ENCODE measurements around the gene USP14. TPM values are rescaled to one million over a fixed set of nuclear protein-coding genes. Genes with fewer than 3 reads are reported as not detected.

USP14 gene
- total RNA-seq, 1 experiment from 2014 or later = 72.4 TPM

GRCh38 chr18:228586-228985, 70.2 kb downstream of the USP14 start:
- no peak overlapping the region for H3K27ac Mint-ChIP-seq
- CTCF ChIA-PET = no interaction called here
- no peaks in the 10 kb centered on the region for H3K27me3 Mint-ChIP-seq (ENCODE audit: low read depth)
- DNase-seq (ENCODE audit: low spot score) = no peak
- H3K4me1 Mint-ChIP-seq = 0 out of 2 replicates have a peak, but pooled peaks cover 3% of the 10 kb centered on the region
- no peak for ATAC-seq
- no peak overlapping the region for H3K4me3 Mint-ChIP-seq
- no peaks in the 10 kb centered on the region for H3K9me3 Mint-ChIP-seq
- POLR2A ChIA-PET = no interaction called here
- TF ChIP-seq ZNF121 (CRISPR knock-in tag; IDR thresholded peaks at IDR 0.05) (no peak), EMX1 (CRISPR knock-in tag; IDR thresholded peaks at IDR 0.05) (no peak)
- peaks cover 47% of the 10 kb centered on the region for H3K36me3 Mint-ChIP-seq

GRCh38 chr18:231563-231962, 73.2 kb downstream of the USP14 start:
- Mint-ChIP-seq H3K27me3 (ENCODE audit: low read depth) (no peaks in the 10 kb centered on the region), H3K27ac (no peak overlapping the region), H3K9me3 (no peaks in the 10 kb centered on the region), H3K4me1 (0 out of 2 replicates have a peak, but pooled peaks cover 3% of the 10 kb centered on the region), H3K4me3 (no peak overlapping the region), H3K36me3 (peaks cover 19% of the 10 kb centered on the region)
- TF ChIP-seq TCF7 (CRISPR knock-in tag; IDR thresholded peaks at IDR 0.05; ENCODE audit: low read depth) = no peak
- TF ChIP-seq PREB (CRISPR knock-in tag; IDR thresholded peaks at IDR 0.05; ENCODE audit: borderline replicate concordance) = no peak
- TF ChIP-seq EMX1 (CRISPR knock-in tag; IDR thresholded peaks at IDR 0.05) = no peak
- TF ChIP-seq TEAD1 (CRISPR knock-in tag; IDR thresholded peaks at IDR 0.05) = no peak
- TF ChIP-seq E2F5 (CRISPR knock-in tag; IDR thresholded peaks at IDR 0.05) = no peak
- no peak for TF ChIP-seq ZNF416 (CRISPR knock-in tag; IDR thresholded peaks at IDR 0.05)
- TF ChIP-seq SMAD4 (CRISPR knock-in tag; IDR thresholded peaks at IDR 0.05) = no peak
- no peak for TF ChIP-seq OVOL2 (CRISPR knock-in tag; IDR thresholded peaks at IDR 0.05; ENCODE audit: borderline replicate concordance)
- no peak for TF ChIP-seq SMAD3 (CRISPR knock-in tag; IDR thresholded peaks at IDR 0.05; ENCODE audit: borderline replicate concordance)
- TF ChIP-seq ATF3 (CRISPR knock-in tag; conservative IDR thresholded peaks at IDR 0.05) = no peak
- TF ChIP-seq ZNF396 (CRISPR knock-in tag; IDR thresholded peaks at IDR 0.05; ENCODE audit: borderline replicate concordance) = no peak
- no peak for TF ChIP-seq STAT6 (CRISPR knock-in tag; conservative IDR thresholded peaks at IDR 0.05; ENCODE audit: low read depth)
- no peak for TF ChIP-seq ELF4 (CRISPR knock-in tag; IDR thresholded peaks at IDR 0.05; ENCODE audit: low read depth)
- no peak for TF ChIP-seq GTF2I (CRISPR knock-in tag; conservative IDR thresholded peaks at IDR 0.05)
- no peak for TF ChIP-seq ZNF232 (CRISPR knock-in tag; IDR thresholded peaks at IDR 0.05)
- TF ChIP-seq AFF4 (CRISPR knock-in tag; IDR thresholded peaks at IDR 0.05; ENCODE audit: borderline replicate concordance) = no peak
- TF ChIP-seq JAZF1 (CRISPR knock-in tag; IDR thresholded peaks at IDR 0.05) = no peak
- no peak for TF ChIP-seq ZNF512 (CRISPR knock-in tag; IDR thresholded peaks at IDR 0.05; ENCODE audit: borderline replicate concordance)
- no peak for TF ChIP-seq ATF1 (CRISPR knock-in tag; IDR thresholded peaks at IDR 0.05)
- no peak for ATAC-seq
- POLR2A ChIA-PET = no interaction called here
- CTCF ChIA-PET = interaction anchor here (1.4 kb wide), 1 partner anchor 246 kb away, joined by 3 read pairs; no protein-coding TSS in a partner anchor
- no peak for DNase-seq (ENCODE audit: low spot score)

Measured in WTC11 (cell line).